Activated T-cell treated with anti-CD3 and anti-CD28 coated beads, Interleukin-2, amount 50 U/mL, for 4 hours (primary cell): Measurements from ENCODE around the gene RGPD5. TPM values are rescaled to one million over a fixed set of nuclear protein-coding genes. Genes with fewer than 3 reads are reported as not detected.
"Not testable (repeated sequence)": the region's sequence is repeated elsewhere in the genome, so short reads cannot be mapped to it uniquely, and the experiment has no call there.

Source experiments
- ATAC-seq, 2 donors: fragments of 200-7000 bp; cut with Tn5 transposase; one replicate each; pipeline ENCODE4 v1.10.0; 2021
- DNase-seq: peaks from one replicate; pipeline ENCODE4 v3.0.0-alpha.2; 2020
- H3K27me3 Mint-ChIP-seq: one replicate; pipeline ENCODE4 v1.8.0; 2021; ENCODE audit warnings: low read depth, mixed read lengths
- H3K36me3 Mint-ChIP-seq: one replicate; pipeline ENCODE4 v1.8.0; 2022; ENCODE audit warnings: mixed read lengths; ENCODE audit not compliant: insufficient read depth
- H3K4me1 Mint-ChIP-seq: one replicate; pipeline ENCODE4 v1.8.0; 2021; ENCODE audit warnings: low read depth, mixed read lengths
- H3K4me3 Mint-ChIP-seq: one replicate; pipeline ENCODE4 v1.8.0; 2021; ENCODE audit warnings: mild to moderate bottlenecking, moderate library complexity, mixed read lengths
- H3K9me3 Mint-ChIP-seq: one replicate; pipeline ENCODE4 v1.8.0; 2021; ENCODE audit warnings: mixed read lengths
- total RNA-seq, 3 donors: library from RNA; stranded (reverse); gene quantifications; one replicate each; pipeline ENCODE4 v1.2.1, GENCODE V29; 2021

The RGPD5 gene
- total RNA-seq: 10 to 100 TPM; 27.8 to 42.9 (median 37.5) TPM

GRCh38 chr2:109794074-109794737 is at the start of gene RGPD5:
Gene RGPD5, plus strand, starts transcription at chr2:109794305. Its CDS starts 161 bp downstream, at chr2:109794466.
- H3K27me3 Mint-ChIP-seq, H3K4me3 Mint-ChIP-seq: not testable (repeated sequence)

GRCh38 chr2:109751572-109751971 is 42.5 kb upstream of the RGPD5 start:
- H3K4me3 Mint-ChIP-seq, H3K36me3 Mint-ChIP-seq, H3K9me3 Mint-ChIP-seq, DNase-seq, H3K27me3 Mint-ChIP-seq, H3K4me1 Mint-ChIP-seq, ATAC-seq: not testable (repeated sequence)

More at GRCh38 chr2:109794074-109794737, at the start of gene RGPD5:
- not testable (repeated sequence) for H3K9me3 Mint-ChIP-seq, H3K4me1 Mint-ChIP-seq, H3K36me3 Mint-ChIP-seq, DNase-seq
- peak; percentile 100 for ATAC-seq

GRCh38 chr2:109757163-109757824 is 36.8 kb upstream of the RGPD5 start:
- DNase-seq, H3K4me1 Mint-ChIP-seq, ATAC-seq, H3K27me3 Mint-ChIP-seq, H3K4me3 Mint-ChIP-seq, H3K36me3 Mint-ChIP-seq, H3K9me3 Mint-ChIP-seq: not testable (repeated sequence)

DNA sequence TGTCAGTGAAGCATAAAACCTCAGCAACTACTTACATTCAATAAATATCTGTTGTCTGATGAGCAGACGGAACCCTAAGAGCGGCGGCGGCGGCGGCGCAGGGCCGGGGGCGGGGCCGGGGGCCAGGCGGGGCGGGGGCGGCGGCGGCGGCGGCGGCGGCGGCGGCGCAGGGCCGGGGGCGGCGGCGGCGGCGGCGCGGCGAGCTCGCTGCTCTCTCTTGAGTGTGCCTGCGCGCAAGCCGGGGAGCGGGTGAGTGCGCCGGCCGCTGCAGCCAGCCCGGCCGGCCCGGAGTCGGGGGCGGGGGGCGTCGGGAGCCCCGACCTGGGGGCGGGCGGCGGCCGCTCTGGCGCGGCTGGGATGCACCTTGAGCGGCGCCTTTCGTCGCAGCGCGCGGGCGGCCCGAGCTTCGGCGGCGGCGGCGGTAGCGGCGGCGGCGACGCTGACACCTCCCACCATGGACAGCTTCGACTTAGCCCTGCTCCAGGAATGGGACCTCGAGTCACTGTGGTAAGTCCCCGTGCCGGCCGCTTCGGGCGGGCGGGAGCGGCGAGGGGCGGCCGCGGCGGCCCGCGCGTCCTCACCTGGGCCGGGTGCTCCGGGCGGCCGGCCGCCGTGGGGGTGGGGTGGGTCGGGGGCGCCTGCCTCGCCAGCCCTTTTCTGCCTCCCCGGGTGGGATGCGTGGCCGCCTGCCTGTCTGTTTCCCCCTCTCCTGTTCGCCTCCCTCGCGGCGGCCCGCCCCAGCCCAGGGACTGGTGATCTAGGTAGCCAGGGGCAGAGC is 33.7 kb upstream of the RGPD5 start:
- H3K9me3 Mint-ChIP-seq, H3K27me3 Mint-ChIP-seq, H3K4me1 Mint-ChIP-seq, H3K36me3 Mint-ChIP-seq: not testable (repeated sequence)
- peak; percentile 10 for DNase-seq
- ATAC-seq: peak; percentile 55 to 72
- H3K4me3 Mint-ChIP-seq: peak overlapping the region; percentile 50

GRCh38 chr2:109761043-109761454 is 33.1 kb upstream of the RGPD5 start:
- H3K27me3 Mint-ChIP-seq, H3K36me3 Mint-ChIP-seq, H3K4me3 Mint-ChIP-seq, H3K9me3 Mint-ChIP-seq, DNase-seq, H3K4me1 Mint-ChIP-seq: not testable (repeated sequence)
- ATAC-seq: peak; percentile 34 to 47

DNA sequence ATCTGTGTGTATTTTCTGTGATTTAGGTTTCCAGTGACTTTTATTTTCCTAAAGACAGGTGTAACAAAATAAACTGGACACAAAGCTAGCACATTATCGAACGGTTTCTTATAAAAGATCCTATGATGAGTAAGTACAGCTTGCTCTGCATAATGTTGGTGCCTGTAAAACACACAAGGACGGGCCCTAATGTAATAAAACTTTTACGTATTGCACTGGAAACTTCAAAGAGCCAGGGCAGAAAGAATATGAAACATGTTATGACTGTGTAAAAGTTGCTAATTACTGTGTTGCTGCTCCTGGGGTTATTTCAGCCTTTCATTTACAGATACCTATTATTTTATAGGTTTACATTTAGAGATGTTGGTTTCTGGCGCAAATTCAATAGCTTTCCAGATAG is 32.1 kb upstream of the RGPD5 start:
- not testable (repeated sequence) for ATAC-seq, DNase-seq, H3K27me3 Mint-ChIP-seq, H3K9me3 Mint-ChIP-seq, H3K36me3 Mint-ChIP-seq, H3K4me3 Mint-ChIP-seq, H3K4me1 Mint-ChIP-seq

GRCh38 chr2:109766074-109766473 is 28.0 kb upstream of the RGPD5 start:
- not testable (repeated sequence) for H3K27me3 Mint-ChIP-seq, DNase-seq, H3K9me3 Mint-ChIP-seq, H3K36me3 Mint-ChIP-seq, ATAC-seq, H3K4me1 Mint-ChIP-seq, H3K4me3 Mint-ChIP-seq

DNA sequence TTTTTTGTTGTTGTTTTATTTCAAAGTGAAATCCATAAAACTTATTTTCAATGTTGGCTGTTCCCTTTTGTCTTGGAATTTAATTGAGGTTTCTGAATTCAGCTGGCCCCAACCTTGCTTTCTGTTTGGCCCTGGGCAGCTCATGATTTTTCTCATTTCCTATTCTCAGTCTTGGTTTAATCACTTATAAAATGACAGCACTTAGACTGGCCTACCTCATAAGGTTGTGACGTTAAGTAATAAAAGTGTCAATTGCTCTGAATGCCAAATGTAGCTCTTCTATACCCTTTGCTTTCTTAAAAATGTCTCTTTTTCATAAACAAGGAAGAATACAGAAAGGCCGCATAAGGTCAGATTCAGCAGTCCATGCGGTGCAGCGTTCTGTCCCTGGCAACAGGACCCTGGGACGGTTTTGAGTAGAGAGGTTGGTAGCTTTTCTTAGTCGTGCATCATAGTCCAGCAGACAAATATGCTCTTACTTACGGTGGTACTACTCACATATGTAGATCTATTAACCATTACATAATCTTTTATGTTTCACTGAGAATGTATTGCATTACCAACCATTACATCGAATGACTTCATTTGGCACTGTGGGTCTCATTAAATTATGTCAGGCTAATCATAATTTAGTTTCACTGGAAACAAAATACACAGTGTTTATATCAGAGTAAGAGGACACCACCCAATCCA is 27.1 kb upstream of the RGPD5 start:
- not testable (repeated sequence) for H3K36me3 Mint-ChIP-seq, DNase-seq, H3K9me3 Mint-ChIP-seq, ATAC-seq, H3K4me3 Mint-ChIP-seq, H3K4me1 Mint-ChIP-seq, H3K27me3 Mint-ChIP-seq

- H3K27me3 Mint-ChIP-seq, H3K4me1 Mint-ChIP-seq, H3K4me3 Mint-ChIP-seq, H3K9me3 Mint-ChIP-seq, ATAC-seq, H3K36me3 Mint-ChIP-seq, DNase-seq: not testable (repeated sequence)
These were observed 25.2 kb upstream of the RGPD5 start for GRCh38 chr2:109768934-109769333.

DNA sequence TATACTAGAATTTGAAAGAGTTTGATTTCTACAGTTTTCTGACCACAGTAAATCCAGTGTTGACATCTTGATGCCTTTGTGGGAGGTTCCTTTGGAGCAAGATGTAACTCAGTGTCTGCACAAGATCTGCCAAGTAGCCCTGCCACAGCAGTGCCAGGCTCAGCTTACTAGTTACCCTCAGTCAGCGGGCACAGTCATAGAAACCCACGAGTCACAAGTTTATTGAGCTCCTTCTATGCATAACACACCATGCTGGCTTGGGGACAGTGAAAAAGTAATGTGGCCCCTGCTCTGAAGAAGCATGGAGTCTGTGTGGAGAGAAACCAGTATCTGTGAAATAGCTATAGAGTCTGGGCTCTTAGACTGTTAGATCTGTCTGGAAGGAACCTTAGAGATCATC is 15.0 kb upstream of the RGPD5 start:
- H3K4me1 Mint-ChIP-seq, DNase-seq, ATAC-seq, H3K36me3 Mint-ChIP-seq, H3K27me3 Mint-ChIP-seq, H3K9me3 Mint-ChIP-seq, H3K4me3 Mint-ChIP-seq: not testable (repeated sequence)

GRCh38 chr2:109781147-109781816 is 12.8 kb upstream of the RGPD5 start:
- ATAC-seq, H3K4me3 Mint-ChIP-seq, H3K36me3 Mint-ChIP-seq, DNase-seq, H3K9me3 Mint-ChIP-seq, H3K27me3 Mint-ChIP-seq, H3K4me1 Mint-ChIP-seq: not testable (repeated sequence)

DNA sequence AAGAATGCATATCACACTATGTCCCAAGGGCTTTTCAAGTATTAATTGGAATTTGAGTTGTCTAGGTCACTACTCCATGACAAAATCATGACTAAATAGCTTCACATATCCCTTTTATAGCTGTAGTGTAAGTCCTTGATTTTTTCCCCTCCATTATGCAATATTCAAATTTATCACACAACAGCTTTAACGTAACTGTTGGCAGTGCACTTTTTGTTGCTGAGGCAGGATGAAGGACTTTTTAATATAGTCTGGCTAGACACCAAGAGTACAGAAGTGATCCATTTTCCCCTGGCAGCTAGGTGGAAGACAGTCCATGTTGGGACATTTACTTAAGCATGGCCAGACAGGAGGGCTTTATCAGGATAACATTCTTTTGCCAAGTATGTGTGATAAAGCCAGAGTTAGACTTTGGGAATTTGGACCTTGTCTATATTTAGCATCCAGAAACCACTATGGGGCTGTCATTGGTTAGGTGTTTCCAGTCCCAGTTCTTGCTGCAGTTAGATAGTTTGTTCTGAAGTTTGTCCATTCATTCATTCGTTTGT is 11.6 kb upstream of the RGPD5 start:
- H3K4me1 Mint-ChIP-seq, H3K4me3 Mint-ChIP-seq, ATAC-seq, H3K9me3 Mint-ChIP-seq, H3K27me3 Mint-ChIP-seq, H3K36me3 Mint-ChIP-seq, DNase-seq: not testable (repeated sequence)

GRCh38 chr2:109791530-109792279 is 2.4 kb upstream of the RGPD5 start:
- H3K9me3 Mint-ChIP-seq, H3K4me1 Mint-ChIP-seq, H3K36me3 Mint-ChIP-seq, ATAC-seq, DNase-seq, H3K4me3 Mint-ChIP-seq, H3K27me3 Mint-ChIP-seq: not testable (repeated sequence)
